Measurements from ENCODE around the gene FOCAD.

FOCAD gene

GRCh38 chr9:20804489-20805250 is 120.6 kb downstream of the FOCAD start:
- DNase-seq, result no peak

GRCh38 chr9:20805766-20806165 is 121.7 kb downstream of the FOCAD start:
- no peak for DNase-seq

- DNase-seq, result no peak
Observed at GRCh38 chr9:20808002-20808401, 123.9 kb downstream of the FOCAD start.

- DNase-seq, result no peak
Observed at GRCh38 chr9:20811872-20812271, 127.8 kb downstream of the FOCAD start.

GRCh38 chr9:20815923-20816703 is 132.1 kb downstream of the FOCAD start:
- DNase-seq, result no peak

- no peak for DNase-seq
Observed at GRCh38 chr9:20823051-20823450, 139.0 kb downstream of the FOCAD start.

- DNase-seq, result no peak
Observed at GRCh38 chr9:20831028-20831427, 147.0 kb downstream of the FOCAD start.

- no peak for DNase-seq
Observed at GRCh38 chr9:20832775-20833174, 148.7 kb downstream of the FOCAD start.

- no peak for DNase-seq
Observed at GRCh38 chr9:20835377-20836286, 151.6 kb downstream of the FOCAD start.

- DNase-seq, result no peak
Observed at GRCh38 chr9:20837166-20837565, 153.1 kb downstream of the FOCAD start.

GRCh38 chr9:20838218-20838617 is 154.2 kb downstream of the FOCAD start:
- no peak for DNase-seq

- DNase-seq, result no peak
Observed at GRCh38 chr9:20844916-20845315, 160.9 kb downstream of the FOCAD start.

- no peak for DNase-seq
Observed at GRCh38 chr9:20848490-20848889, 164.4 kb downstream of the FOCAD start.

- no peak for DNase-seq
Observed at GRCh38 chr9:20853866-20854265, 169.8 kb downstream of the FOCAD start.

GRCh38 chr9:20854444-20854843 is 170.4 kb downstream of the FOCAD start:
- no peak for DNase-seq

- DNase-seq, result no peak
Observed at GRCh38 chr9:20863945-20864344, 179.9 kb downstream of the FOCAD start.

GRCh38 chr9:20865347-20865746 is 181.3 kb downstream of the FOCAD start:
- DNase-seq, result no peak

GRCh38 chr9:20870115-20870514 is 186.1 kb downstream of the FOCAD start:
- no peak for DNase-seq

GRCh38 chr9:20872340-20872977 is 188.4 kb downstream of the FOCAD start:
- DNase-seq, result no peak

GRCh38 chr9:20873240-20873865 is 189.3 kb downstream of the FOCAD start:
- DNase-seq, result no peak

GRCh38 chr9:20880271-20880670 is 196.2 kb downstream of the FOCAD start:
- DNase-seq, result no peak

- no peak for DNase-seq
Observed at GRCh38 chr9:20880675-20881074, 196.6 kb downstream of the FOCAD start.
